PC-3 (cell line): Measurements from ENCODE around the gene PCDHGA7.

Experiments used
- CTCF ChIP-seq: fragments of 300-600 bp; sonication (generic); conservative IDR thresholded peaks from 2 replicates; pipeline ENCODE4 v1.5.1; 2017; ENCODE audit warnings: antibody characterized with exemption, low read depth, mild to moderate bottlenecking, low read length
- EZH2 ChIP-seq: fragments of 300-600 bp; sonication (generic); IDR thresholded peaks from one replicate; pipeline ENCODE4 v1.6.1; 2017; ENCODE audit warnings: antibody characterized with exemption, mild to moderate bottlenecking, low read length; ENCODE audit not compliant: unreplicated experiment

DNA sequence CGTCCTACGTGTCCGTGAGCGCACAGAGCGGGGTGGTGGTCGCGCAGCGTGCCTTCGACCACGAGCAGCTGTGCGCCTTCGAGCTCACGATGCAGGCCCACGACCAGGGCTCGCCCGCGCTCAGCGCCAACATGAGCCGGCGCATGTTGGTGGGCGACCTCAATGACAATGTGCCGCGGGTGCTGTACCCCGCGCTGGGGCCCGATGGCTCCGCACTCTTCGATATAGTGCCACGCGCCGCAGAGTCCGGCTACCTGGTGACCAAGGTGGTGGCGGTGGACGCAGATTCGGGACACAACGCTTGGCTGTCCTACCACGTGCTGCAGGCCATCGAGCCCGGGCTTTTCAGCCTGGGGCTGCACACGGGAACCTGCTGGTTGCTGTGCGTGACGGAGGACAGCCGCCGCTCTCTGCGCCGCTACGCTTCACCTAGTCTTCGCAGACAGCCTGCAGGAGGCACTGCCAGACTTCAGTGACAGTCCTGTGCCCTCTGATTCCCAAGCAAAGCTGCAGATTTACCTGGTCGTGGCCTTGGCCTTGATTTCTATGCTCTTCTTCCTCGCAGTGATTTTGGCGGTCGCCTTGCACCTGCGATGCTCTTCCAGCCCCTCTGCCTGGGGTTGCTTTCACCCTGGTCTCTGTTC lies 45.4 kb downstream of the PCDHGA7 start:
- TF ChIP-seq CTCF, result no peak
- TF ChIP-seq EZH2, result no peak
